ENCODE data around the gene RPS6KL1.
A peak's percentile ranks its signal among the peaks of the same experiment; 100 is the strongest.
"Not testable (repeated sequence)": the region's sequence is repeated elsewhere in the genome, so short reads cannot be mapped to it uniquely, and the experiment has no call there.

RPS6KL1 gene

GRCh38 chr14:74936731-74937130 is 13.7 kb upstream of the RPS6KL1 start:
- Histone ChIP-seq H3K27me3 (ENCODE audit: low read depth) (peaks cover 5% of the 10 kb centered on the region), H3K4me1 (no peaks in the 10 kb centered on the region), H3K36me3 (replicated peaks) (no peaks in the 10 kb centered on the region), H3K4me3 (no peak overlapping the region), H3K9me3 (no peaks in the 10 kb centered on the region)
- DNase-seq (ENCODE audit: low spot score in 2 of 2), result no peak
- in situ Hi-C loops (cut with MboI; ENCODE audit: low sequenced_read_pairs), result loop anchor here (25.0 kb wide), 1 partner anchor 151 kb away; no protein-coding TSS in a partner anchor

- in situ Hi-C loops (cut with MboI; ENCODE audit: low sequenced_read_pairs), result loop anchor here (25.0 kb wide), 1 partner anchor 151 kb away; no protein-coding TSS in a partner anchor
- no peaks in the 10 kb centered on the region for H3K9me3 ChIP-seq
- no peak for DNase-seq (ENCODE audit: low spot score in 2 of 2)
- H3K4me3 ChIP-seq, result no peak overlapping the region
- H3K27me3 ChIP-seq (ENCODE audit: low read depth), result peaks cover 5% of the 10 kb centered on the region
- H3K4me1 ChIP-seq, result no peaks in the 10 kb centered on the region
- no peaks in the 10 kb centered on the region for H3K36me3 ChIP-seq (replicated peaks)
These were observed 13.1 kb upstream of the RPS6KL1 start for GRCh38 chr14:74936151-74936550.

DNA sequence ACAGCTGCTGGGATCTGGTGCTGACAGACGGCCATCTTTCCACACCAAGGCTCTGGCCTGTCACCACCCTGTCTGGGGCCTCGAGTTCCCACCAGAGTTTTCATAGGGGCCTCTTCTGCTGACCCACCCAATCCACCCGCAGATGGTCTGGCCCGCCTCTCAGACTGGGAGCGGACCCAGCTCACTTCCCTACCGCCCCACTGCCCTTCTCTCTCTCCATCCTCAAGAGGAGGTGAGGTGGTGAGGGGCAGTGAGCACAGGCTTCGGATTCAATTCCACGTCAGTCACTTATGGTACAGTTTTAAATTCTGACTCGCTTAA is 12.3 kb upstream of the RPS6KL1 start:
- DNase-seq (ENCODE audit: low spot score in 2 of 2), result no peak
- H3K4me3 ChIP-seq, result no peak overlapping the region
- in situ Hi-C loops (cut with MboI; ENCODE audit: low sequenced_read_pairs), result loop anchor here (25.0 kb wide), 1 partner anchor 152 kb away; no protein-coding TSS in a partner anchor
- H3K9me3 ChIP-seq, result no peaks in the 10 kb centered on the region
- H3K36me3 ChIP-seq (replicated peaks), result no peaks in the 10 kb centered on the region
- peaks cover 8% of the 10 kb centered on the region for H3K27me3 ChIP-seq (ENCODE audit: low read depth)
- no peaks in the 10 kb centered on the region for H3K4me1 ChIP-seq

DNA sequence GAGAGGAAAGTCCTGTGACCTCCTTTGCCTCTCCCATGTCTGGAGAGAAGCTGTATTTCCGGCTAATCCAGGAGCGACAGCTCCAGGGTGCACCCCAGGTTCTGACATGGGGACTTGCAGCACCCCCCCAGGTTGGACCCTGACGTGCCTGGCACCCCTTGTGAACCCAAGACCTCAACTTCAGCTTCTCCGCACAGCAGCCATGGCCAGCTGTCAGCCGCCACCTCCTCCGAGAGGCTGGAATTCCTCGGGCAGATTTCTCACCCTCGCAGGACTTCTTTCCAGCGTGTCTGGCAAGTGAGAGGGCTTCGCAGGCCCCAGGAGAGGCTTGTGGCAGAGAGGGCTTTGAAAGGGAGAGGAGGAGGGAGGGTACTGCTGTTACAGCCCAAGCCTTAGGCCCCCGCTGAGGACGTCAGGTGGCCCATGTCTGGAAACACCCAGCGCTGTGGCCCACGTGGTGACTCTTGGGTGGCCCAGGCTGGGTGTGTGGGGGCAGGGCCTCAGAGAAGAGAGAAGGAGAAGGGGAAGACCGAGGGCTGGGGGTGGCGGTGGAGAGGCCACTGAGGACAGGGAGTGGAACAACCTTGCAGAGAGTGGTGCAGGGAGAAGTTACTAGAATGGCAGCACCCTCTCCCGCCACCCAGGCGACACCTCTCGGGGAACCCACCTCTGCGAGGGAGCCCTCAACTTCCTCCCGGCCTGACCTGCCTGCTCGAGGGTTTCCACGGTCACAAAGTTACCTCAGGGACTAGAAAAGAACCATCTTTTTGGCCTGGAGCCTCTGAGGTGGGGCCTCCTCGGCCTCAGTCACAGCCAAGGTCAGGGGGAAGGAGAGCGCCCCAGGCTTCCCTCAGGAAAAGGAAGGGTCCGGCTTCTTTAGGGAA is 11.7 kb upstream of the RPS6KL1 start:
- Histone ChIP-seq H3K9me3 (no peaks in the 10 kb centered on the region), H3K4me1 (no peaks in the 10 kb centered on the region), H3K27me3 (ENCODE audit: low read depth) (peaks cover 8% of the 10 kb centered on the region), H3K36me3 (replicated peaks) (no peaks in the 10 kb centered on the region), H3K4me3 (no peak overlapping the region)
- no peak for DNase-seq (ENCODE audit: low spot score in 2 of 2)
- in situ Hi-C loops (cut with MboI; ENCODE audit: low sequenced_read_pairs), result loop anchor here (25.0 kb wide), 1 partner anchor 153 kb away; no protein-coding TSS in a partner anchor

DNA sequence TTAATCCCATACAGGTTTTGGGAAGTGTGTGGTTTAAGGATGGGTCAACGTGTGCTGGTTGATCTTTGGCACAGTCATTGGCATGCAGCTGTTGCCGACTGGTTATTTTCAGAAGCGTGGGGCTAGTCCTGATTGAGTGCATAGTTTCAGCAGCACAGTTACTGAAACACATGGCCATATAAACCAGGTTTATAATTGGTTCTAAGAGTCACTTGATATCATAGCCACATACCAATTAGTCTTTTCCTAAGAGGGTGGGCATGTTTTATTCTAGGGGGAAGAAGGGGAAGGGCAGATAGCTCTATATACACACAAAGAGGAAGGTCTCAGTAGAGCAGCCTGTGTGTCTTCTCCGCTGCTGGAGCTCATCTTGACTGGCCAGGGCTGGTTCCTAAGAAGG is 11.0 kb upstream of the RPS6KL1 start:
- no peaks in the 10 kb centered on the region for H3K36me3 ChIP-seq (replicated peaks)
- no peaks in the 10 kb centered on the region for H3K4me1 ChIP-seq
- no peaks in the 10 kb centered on the region for H3K9me3 ChIP-seq
- peaks cover 13% of the 10 kb centered on the region for H3K27me3 ChIP-seq (ENCODE audit: low read depth)
- in situ Hi-C loops (cut with MboI; ENCODE audit: low sequenced_read_pairs), result loop anchor here (25.0 kb wide), 1 partner anchor 153 kb away; no protein-coding TSS in a partner anchor
- no peak overlapping the region for H3K4me3 ChIP-seq
- DNase-seq (ENCODE audit: low spot score in 2 of 2), result no peak

DNA sequence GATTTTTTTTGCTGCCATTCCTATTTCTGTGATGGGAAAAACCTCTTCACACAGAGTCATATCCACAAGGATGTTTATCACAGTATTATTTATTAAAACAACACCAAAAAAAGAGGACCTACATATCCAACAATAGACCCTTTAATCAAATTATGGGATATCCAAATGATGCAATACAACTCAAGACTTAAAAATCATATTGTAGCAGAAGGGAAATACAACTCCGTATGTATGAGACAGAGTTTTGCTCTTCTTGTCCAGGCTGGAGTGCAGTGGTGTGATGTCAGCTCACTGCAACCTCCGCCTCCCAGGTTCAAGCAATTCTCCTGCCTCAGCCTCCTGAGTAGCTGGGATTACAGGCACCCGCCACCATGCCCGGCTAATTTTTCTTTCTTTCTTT is 9.9 kb upstream of the RPS6KL1 start:
- H3K4me1 ChIP-seq; H3K9me3 ChIP-seq; H3K4me3 ChIP-seq; H3K36me3 ChIP-seq (replicated peaks); DNase-seq (ENCODE audit: low spot score in 2 of 2): not testable (repeated sequence)
- in situ Hi-C loops (cut with MboI; ENCODE audit: low sequenced_read_pairs), result loop anchor here (25.0 kb wide), 1 partner anchor 154 kb away; no protein-coding TSS in a partner anchor
- peaks cover 15% of the 10 kb centered on the region for H3K27me3 ChIP-seq (ENCODE audit: low read depth)

- Histone ChIP-seq H3K9me3 (no peaks in the 10 kb centered on the region), H3K27me3 (ENCODE audit: low read depth) (peaks cover 15% of the 10 kb centered on the region), H3K4me3 (no peak overlapping the region), H3K4me1 (no peaks in the 10 kb centered on the region), H3K36me3 (replicated peaks) (no peaks in the 10 kb centered on the region)
- in situ Hi-C loops (cut with MboI; ENCODE audit: low sequenced_read_pairs), result loop anchor here (25.0 kb wide), 1 partner anchor 155 kb away; no protein-coding TSS in a partner anchor
- no peak for DNase-seq (ENCODE audit: low spot score in 2 of 2)
These were observed 9.4 kb upstream of the RPS6KL1 start for GRCh38 chr14:74932401-74932901.

DNA sequence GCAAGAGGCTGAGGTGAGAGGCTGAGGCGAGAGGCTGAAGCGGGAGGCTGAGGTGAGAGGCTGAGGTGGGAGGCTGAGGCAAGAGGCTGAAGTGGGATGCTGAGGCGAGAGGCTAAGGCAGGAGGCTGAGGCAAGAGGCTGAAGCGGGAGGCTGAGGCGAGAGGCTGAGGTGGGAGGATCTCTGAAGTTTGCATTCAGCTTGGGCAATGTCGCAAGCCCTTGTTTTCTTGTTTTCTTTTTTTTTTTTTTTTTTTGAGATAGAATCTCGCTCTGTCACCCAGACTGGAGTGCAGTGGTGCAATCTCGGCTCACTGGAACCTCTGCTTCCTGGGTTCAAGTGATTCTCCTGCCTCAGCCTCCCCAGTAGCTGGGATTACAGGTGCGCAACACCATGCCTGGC is 8.7 kb upstream of the RPS6KL1 start:
- in situ Hi-C loops (cut with MboI; ENCODE audit: low sequenced_read_pairs), result loop anchor here (25.0 kb wide), 1 partner anchor 156 kb away; no protein-coding TSS in a partner anchor

DNA sequence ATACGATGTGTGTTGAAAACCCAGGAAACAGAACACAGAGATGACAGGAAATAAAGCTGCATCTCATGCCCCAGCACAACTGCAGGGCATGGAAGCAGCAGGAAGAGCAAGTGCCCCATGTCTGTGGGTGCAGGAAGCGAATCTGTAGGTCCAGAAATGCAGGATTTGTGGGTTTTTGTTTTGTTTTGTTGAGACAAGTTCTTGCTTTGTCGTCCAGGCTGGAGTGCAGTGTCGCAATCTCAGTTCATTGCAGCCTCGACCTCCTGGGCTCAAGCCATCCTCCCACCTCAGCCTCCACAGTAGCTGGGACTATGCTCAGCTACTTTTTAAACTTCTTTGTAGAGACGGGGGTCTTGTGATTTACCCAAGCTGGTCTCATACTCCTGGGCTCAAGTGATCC is 6.2 kb upstream of the RPS6KL1 start:
- DNase-seq (ENCODE audit: low spot score in 2 of 2), result no peak
- in situ Hi-C loops (cut with MboI; ENCODE audit: low sequenced_read_pairs), result loop anchor here (25.0 kb wide), 1 partner anchor 158 kb away; no protein-coding TSS in a partner anchor
- H3K4me1 ChIP-seq, result no peaks in the 10 kb centered on the region
- H3K36me3 ChIP-seq (replicated peaks), result no peaks in the 10 kb centered on the region
- H3K9me3 ChIP-seq, result no peaks in the 10 kb centered on the region
- peaks cover 19% of the 10 kb centered on the region for H3K27me3 ChIP-seq (ENCODE audit: low read depth)
- H3K4me3 ChIP-seq, result no peak overlapping the region

More for the DNA sequence above, 8.7 kb upstream of the RPS6KL1 start:
- H3K27me3 ChIP-seq (ENCODE audit: low read depth), result peaks cover 19% of the 10 kb centered on the region
- DNase-seq (ENCODE audit: low spot score in 2 of 2); H3K4me3 ChIP-seq; H3K4me1 ChIP-seq; H3K9me3 ChIP-seq; H3K36me3 ChIP-seq (replicated peaks): not testable (repeated sequence)

- Histone ChIP-seq H3K4me1 (no peaks in the 10 kb centered on the region), H3K27me3 (ENCODE audit: low read depth) (peaks cover 15% of the 10 kb centered on the region)
- in situ Hi-C loops (cut with MboI; ENCODE audit: low sequenced_read_pairs), result loop anchor here (25.0 kb wide), 1 partner anchor 160 kb away; no protein-coding TSS in a partner anchor
These were observed 4.2 kb upstream of the RPS6KL1 start for GRCh38 chr14:74927225-74927624.

DNA sequence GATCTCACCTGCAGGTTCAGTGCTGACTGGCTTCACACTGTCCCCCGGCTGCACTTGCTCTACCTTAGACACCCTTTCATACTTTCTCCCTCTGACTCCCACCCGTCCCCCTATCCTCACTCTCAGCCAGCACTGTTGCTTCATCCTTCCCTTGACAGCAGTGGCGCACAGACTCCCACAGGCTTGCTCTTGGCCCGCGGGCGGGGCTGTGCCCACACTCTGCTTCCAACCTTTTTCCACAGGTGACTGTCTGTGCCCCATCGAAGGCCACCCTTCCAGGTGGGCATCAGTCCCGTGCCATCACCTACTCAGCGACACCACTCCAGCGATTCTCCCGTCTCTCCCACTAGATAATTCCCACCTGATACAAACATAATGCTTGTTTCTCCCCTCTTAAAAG is 1.0 kb upstream of the RPS6KL1 start:
- no peak for DNase-seq (ENCODE audit: low spot score in 2 of 2)
- Histone ChIP-seq H3K4me1 (no peaks in the 10 kb centered on the region), H3K4me3 (no peak overlapping the region), H3K36me3 (replicated peaks) (no peaks in the 10 kb centered on the region), H3K9me3 (no peaks in the 10 kb centered on the region), H3K27me3 (ENCODE audit: low read depth) (peaks cover 6% of the 10 kb centered on the region)
- in situ Hi-C loops (cut with MboI; ENCODE audit: low sequenced_read_pairs), result no loop called here

More at GRCh38 chr14:74927225-74927624, 4.2 kb upstream of the RPS6KL1 start:
- Histone ChIP-seq H3K36me3 (replicated peaks) (no peaks in the 10 kb centered on the region), H3K4me3 (no peak overlapping the region), H3K9me3 (no peaks in the 10 kb centered on the region)
- no peak for DNase-seq (ENCODE audit: low spot score in 2 of 2)

DNA sequence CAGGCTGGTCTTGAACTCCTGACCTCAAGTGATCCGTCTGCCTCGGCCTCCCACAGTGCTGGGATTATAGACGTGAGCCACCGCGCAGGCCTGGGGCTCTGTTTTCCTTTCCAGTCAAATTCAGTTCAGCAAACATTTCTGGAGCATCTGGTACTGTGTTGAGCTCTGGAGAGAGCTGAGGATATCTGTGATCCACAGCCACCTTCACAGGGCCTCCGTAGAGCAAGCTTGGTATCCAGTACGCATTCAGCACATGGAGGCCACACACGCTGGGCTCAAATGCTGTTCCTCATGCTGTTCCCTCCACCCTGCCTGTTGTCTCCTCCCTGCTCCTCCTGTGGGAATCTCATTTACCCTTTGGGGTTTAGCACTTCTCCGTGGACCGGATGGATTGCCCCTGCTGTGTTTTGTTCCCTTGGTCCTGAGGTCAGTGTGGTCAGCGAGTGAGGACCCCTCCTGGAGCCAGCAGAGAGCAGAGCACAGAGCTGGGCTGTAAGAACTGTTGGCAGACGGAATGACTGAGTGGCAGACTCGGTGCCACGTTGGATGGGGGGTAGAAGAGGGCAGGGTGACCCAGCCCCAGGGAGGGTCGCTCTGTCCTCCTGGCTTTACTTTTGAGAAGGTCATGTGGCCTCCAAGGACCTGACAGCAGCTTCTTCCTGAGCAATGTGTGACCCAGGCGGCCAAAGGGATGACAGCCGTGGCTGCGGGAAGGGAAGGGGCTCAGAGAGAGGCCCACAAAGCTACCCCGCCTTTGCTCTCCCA is 891 bp downstream of the RPS6KL1 start:
- DNase-seq (ENCODE audit: low spot score in 2 of 2), result no peak
- H3K4me3 ChIP-seq, result peak overlapping the region; percentile 81
- in situ Hi-C loops (cut with MboI; ENCODE audit: low sequenced_read_pairs), result no loop called here
- H3K36me3 ChIP-seq (replicated peaks), result no peaks in the 10 kb centered on the region
- H3K27me3 ChIP-seq (ENCODE audit: low read depth), result peaks cover 1% of the 10 kb centered on the region; the same call in 1 of the 2 replicates
- H3K9me3 ChIP-seq, result no peaks in the 10 kb centered on the region
- no peaks in the 10 kb centered on the region for H3K4me1 ChIP-seq

GRCh38 chr14:74921053-74921620 is 1.9 kb downstream of the RPS6KL1 start:
- H3K36me3 ChIP-seq (replicated peaks), result no peaks in the 10 kb centered on the region
- no peaks in the 10 kb centered on the region; the same call in 1 of the 2 replicates for H3K27me3 ChIP-seq (ENCODE audit: low read depth)
- in situ Hi-C loops (cut with MboI; ENCODE audit: low sequenced_read_pairs), result no loop called here
- H3K4me3 ChIP-seq, result no peak overlapping the region
- H3K4me1 ChIP-seq, result no peaks in the 10 kb centered on the region
- DNase-seq (ENCODE audit: low spot score in 2 of 2), result no peak
- H3K9me3 ChIP-seq, result no peaks in the 10 kb centered on the region
